ENCODE results near the gene SH2D5.

SH2D5 gene

DNA sequence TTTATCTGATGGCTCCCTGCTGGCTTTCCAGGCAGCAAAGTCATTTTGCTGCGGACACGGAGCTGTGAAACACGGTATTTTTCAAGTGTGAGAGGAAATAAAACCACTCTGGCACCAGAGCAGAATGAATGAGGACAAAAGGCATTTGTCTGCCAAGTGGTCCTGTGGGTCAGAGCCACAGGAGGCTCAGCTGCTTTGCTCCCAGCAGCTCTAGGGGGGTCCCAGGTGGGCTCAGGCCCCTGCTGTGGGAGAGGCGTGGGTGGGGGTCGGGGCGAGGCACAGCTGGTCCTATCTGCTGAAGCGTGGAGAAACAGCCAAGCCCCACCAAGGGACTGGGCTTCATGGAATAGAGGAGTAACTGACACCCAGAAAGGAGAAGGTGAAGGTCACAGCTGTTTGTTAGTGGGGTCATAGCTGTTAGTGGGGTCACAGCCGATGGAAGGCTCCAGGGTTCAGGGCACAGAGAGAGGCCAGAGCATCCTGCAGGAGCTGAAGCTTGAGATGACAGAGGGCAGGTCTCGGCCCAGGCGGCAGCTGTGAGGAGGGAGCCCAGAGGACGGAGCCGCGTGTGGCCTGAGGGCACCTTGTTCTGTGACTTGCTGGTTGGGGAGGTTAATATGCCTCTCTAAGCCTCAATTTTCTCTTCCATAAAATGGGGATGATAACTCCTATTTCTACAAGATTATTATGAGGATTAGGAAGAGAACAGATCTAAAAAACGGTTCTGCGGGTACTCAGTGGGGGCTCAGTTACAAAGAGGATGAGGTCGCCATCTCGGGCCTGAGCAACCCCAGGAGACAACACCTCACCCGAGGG, 21.8 kb downstream of the SH2D5 start:
- H3K27me3 ChIP-seq (replicated peaks; ENCODE audit: insufficient read depth, low read length): peaks cover 69% of the 10 kb centered on the region
- H3K9me2 ChIP-seq (replicated peaks; ENCODE audit: insufficient read depth, low read length): no peaks in the 10 kb centered on the region
- H3K9ac ChIP-seq (ENCODE audit: low read length): no peak overlapping the region
- no peak overlapping the region for H2AFZ ChIP-seq (ENCODE audit: low read length)
- no peaks in the 10 kb centered on the region for H3K4me1 ChIP-seq (ENCODE audit: low read length)
- no peaks in the 10 kb centered on the region for H3K9me3 ChIP-seq (replicated peaks; ENCODE audit: insufficient read depth, low read length)
- no peak for DNase-seq
- no peaks in the 10 kb centered on the region for H3K36me3 ChIP-seq (replicated peaks; ENCODE audit: insufficient read depth, low read length)
- TF ChIP-seq EZH2phosphoT487 (IDR thresholded peaks at IDR 0.05; ENCODE audit: low read length) (no peak), EZH2 (optimal IDR thresholded peaks at IDR 0.05; ENCODE audit: low read depth, low read length) (no peak)
- TF ChIP-seq, protein P1, sequence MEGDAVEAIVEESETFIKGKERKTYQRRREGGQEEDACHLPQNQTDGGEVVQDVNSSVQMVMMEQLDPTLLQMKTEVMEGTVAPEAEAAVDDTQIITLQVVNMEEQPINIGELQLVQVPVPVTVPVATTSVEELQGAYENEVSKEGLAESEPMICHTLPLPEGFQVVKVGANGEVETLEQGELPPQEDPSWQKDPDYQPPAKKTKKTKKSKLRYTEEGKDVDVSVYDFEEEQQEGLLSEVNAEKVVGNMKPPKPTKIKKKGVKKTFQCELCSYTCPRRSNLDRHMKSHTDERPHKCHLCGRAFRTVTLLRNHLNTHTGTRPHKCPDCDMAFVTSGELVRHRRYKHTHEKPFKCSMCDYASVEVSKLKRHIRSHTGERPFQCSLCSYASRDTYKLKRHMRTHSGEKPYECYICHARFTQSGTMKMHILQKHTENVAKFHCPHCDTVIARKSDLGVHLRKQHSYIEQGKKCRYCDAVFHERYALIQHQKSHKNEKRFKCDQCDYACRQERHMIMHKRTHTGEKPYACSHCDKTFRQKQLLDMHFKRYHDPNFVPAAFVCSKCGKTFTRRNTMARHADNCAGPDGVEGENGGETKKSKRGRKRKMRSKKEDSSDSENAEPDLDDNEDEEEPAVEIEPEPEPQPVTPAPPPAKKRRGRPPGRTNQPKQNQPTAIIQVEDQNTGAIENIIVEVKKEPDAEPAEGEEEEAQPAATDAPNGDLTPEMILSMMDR (IDR thresholded peaks at IDR 0.05; ENCODE audit: low read length): no peak
- no peak overlapping the region for H3K4me2 ChIP-seq (ENCODE audit: low read depth, low read length)
- H4K20me1 ChIP-seq (ENCODE audit: insufficient read depth, low read length): no peaks in the 10 kb centered on the region
- H3F3A ChIP-seq (ENCODE audit: insufficient read depth, low read length): no peaks in the 10 kb centered on the region
- H3K79me2 ChIP-seq (ENCODE audit: low read length): no peaks in the 10 kb centered on the region
- H3K27ac ChIP-seq (ENCODE audit: low read length): no peak overlapping the region
- H3K4me3 ChIP-seq (ENCODE audit: low read length): no peak overlapping the region

DNA sequence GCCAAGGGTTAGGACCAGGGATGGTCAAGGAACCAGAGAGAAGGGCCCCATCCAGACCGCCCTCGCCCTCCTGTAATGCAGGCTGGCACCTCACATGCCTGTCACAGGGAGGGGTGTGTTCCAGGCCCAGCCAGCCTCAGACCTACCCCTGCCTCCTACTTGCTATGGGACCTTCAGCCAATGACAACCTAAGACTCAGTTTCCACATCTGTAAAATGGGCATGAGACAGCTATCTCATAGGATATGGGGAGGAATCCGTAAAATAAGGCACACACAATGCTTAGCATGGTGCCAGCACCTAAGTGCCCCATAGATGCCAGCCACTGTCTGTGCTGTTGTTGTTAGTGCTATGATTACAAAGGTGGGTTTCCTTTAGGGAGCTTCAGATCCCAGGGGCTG, 22.6 kb downstream of the SH2D5 start:
- H2AFZ ChIP-seq (ENCODE audit: low read length): no peak overlapping the region
- H3K4me3 ChIP-seq (ENCODE audit: low read length): no peak overlapping the region

DNA sequence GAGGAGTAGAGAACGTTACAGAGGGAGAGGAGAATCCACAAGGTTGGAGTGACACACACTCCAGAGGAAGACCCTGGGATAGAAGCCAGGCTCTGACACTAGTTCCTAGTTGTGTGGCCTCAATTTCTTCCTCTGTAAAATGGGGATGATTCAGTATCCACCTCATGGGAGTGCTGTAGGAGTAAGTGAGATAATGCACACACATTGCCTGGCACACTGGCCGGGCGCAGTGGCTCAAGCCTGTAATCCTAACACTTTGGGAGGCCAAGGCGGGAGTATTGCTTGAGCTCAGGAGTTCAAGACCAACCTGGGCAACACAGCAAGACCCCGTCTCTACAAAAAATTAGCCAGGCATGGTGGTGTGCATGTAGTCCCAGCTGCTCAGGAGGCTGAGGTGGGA, 23.6 kb downstream of the SH2D5 start:
- DNase-seq: no peak

More for the DNA sequence above, 22.6 kb downstream of the SH2D5 start:
- H3K27ac ChIP-seq (ENCODE audit: low read length): no peak overlapping the region
- H3K27me3 ChIP-seq (replicated peaks; ENCODE audit: insufficient read depth, low read length): peaks cover 67% of the 10 kb centered on the region
- no peaks in the 10 kb centered on the region for H3K36me3 ChIP-seq (replicated peaks; ENCODE audit: insufficient read depth, low read length)
- DNase-seq: no peak
- no peaks in the 10 kb centered on the region for H3K79me2 ChIP-seq (ENCODE audit: low read length)
- H3K9me2 ChIP-seq (replicated peaks; ENCODE audit: insufficient read depth, low read length): no peaks in the 10 kb centered on the region
- no peaks in the 10 kb centered on the region for H4K20me1 ChIP-seq (ENCODE audit: insufficient read depth, low read length)
- no peaks in the 10 kb centered on the region for H3K4me1 ChIP-seq (ENCODE audit: low read length)
- no peaks in the 10 kb centered on the region for H3F3A ChIP-seq (ENCODE audit: insufficient read depth, low read length)
- no peak overlapping the region for H3K9ac ChIP-seq (ENCODE audit: low read length)
- no peaks in the 10 kb centered on the region for H3K9me3 ChIP-seq (replicated peaks; ENCODE audit: insufficient read depth, low read length)
- TF ChIP-seq, protein P1 (IDR thresholded peaks at IDR 0.05; ENCODE audit: low read length): no peak
- TF ChIP-seq EZH2phosphoT487 (IDR thresholded peaks at IDR 0.05; ENCODE audit: low read length): no peak
- no peak for TF ChIP-seq EZH2 (optimal IDR thresholded peaks at IDR 0.05; ENCODE audit: low read depth, low read length)
- H3K4me2 ChIP-seq (ENCODE audit: low read depth, low read length): no peak overlapping the region

More for the DNA sequence above, 23.6 kb downstream of the SH2D5 start:
- TF ChIP-seq EZH2 (optimal IDR thresholded peaks at IDR 0.05; ENCODE audit: low read depth, low read length) (no peak), EZH2phosphoT487 (IDR thresholded peaks at IDR 0.05; ENCODE audit: low read length) (no peak)
- TF ChIP-seq, protein P1 (IDR thresholded peaks at IDR 0.05; ENCODE audit: low read length): no peak
- Histone ChIP-seq H3K4me2 (ENCODE audit: low read depth, low read length) (no peak overlapping the region), H3F3A (ENCODE audit: insufficient read depth, low read length) (no peaks in the 10 kb centered on the region), H3K4me1 (ENCODE audit: low read length) (no peaks in the 10 kb centered on the region), H3K9me2 (replicated peaks; ENCODE audit: insufficient read depth, low read length) (no peaks in the 10 kb centered on the region), H4K20me1 (ENCODE audit: insufficient read depth, low read length) (no peaks in the 10 kb centered on the region), H3K27ac (ENCODE audit: low read length) (no peak overlapping the region), H3K36me3 (replicated peaks; ENCODE audit: insufficient read depth, low read length) (no peaks in the 10 kb centered on the region), H3K27me3 (replicated peaks; ENCODE audit: insufficient read depth, low read length) (peaks cover 67% of the 10 kb centered on the region), H3K79me2 (ENCODE audit: low read length) (no peaks in the 10 kb centered on the region), H3K4me3 (ENCODE audit: low read length) (no peak overlapping the region), H2AFZ (ENCODE audit: low read length) (no peak overlapping the region), H3K9ac (ENCODE audit: low read length) (no peak overlapping the region), H3K9me3 (replicated peaks; ENCODE audit: insufficient read depth, low read length) (no peaks in the 10 kb centered on the region)

Measured in MM.1S (cell line).